ENCODE data around the gene COPB2. TPM values are rescaled to one million over a fixed set of nuclear protein-coding genes. Genes with fewer than 3 reads are reported as not detected.

The COPB2 gene
- polyA plus RNA-seq, 1 of the 3 experiments (the other 2 are of a cell fraction): 69.7 TPM

GRCh38 chr3:139307601-139308555 is 81.6 kb downstream of the COPB2 start:
- H3K27me3 ChIP-seq (ENCODE audit: insufficient read depth): no peaks in the 10 kb centered on the region
- no peak overlapping the region for H3K4me3 ChIP-seq (ENCODE audit: low read depth in 2 of 2, low read length in 1 of 2)
- no peak for TF ChIP-seq REST (IDR thresholded peaks at IDR 0.05; ENCODE audit: low read depth, low read length)
- TF ChIP-seq MAX (IDR thresholded peaks at IDR 0.05; ENCODE audit: low read depth): no peak
- no peak for TF ChIP-seq GATA2 (CRISPR knock-in tag; IDR thresholded peaks at IDR 0.05)
- no peak for TF ChIP-seq RCOR1 (IDR thresholded peaks at IDR 0.05; ENCODE audit: low read length)
- no peak for TF ChIP-seq ELF1 (IDR thresholded peaks at IDR 0.05)
- no peak for TF ChIP-seq FOXJ3 (CRISPR knock-in tag; IDR thresholded peaks at IDR 0.05)
- TF ChIP-seq POLR2AphosphoS5 (IDR thresholded peaks at IDR 0.05; ENCODE audit: low read depth, low read length): no peak
- TF ChIP-seq TCF12 (IDR thresholded peaks at IDR 0.05): no peak
- no peaks in the 10 kb centered on the region for H4K20me1 ChIP-seq (ENCODE audit: insufficient read depth)
- POLR2A ChIA-PET: no interaction called here
- no peaks in the 10 kb centered on the region for H3K79me2 ChIP-seq (ENCODE audit: insufficient read depth)
- no peaks in the 10 kb centered on the region for H3K9me2 ChIP-seq
- 77% methylated on average over 5 of the region's 6 CpGs for WGBS (ENCODE audit: low lambda C conversion rate)
- CTCF ChIA-PET: interaction anchor here (0.7 to 2.7 kb wide), 3 partner anchors 11 to 392 kb away, joined by 3 to 11 read pairs (median 9); no protein-coding TSS in a partner anchor
- H3K9ac ChIP-seq: no peak overlapping the region
- no peaks in the 10 kb centered on the region for H3K36me3 ChIP-seq (replicated peaks in 1 of 2; ENCODE audit: control insufficient read depth in 1 of 2, insufficient read depth in 2 of 2, low read length in 1 of 2)
- H3K4me2 ChIP-seq: peak overlapping the region; percentile 53
- H3F3A ChIP-seq (replicated peaks; ENCODE audit: insufficient read depth): peaks cover 25% of the 10 kb centered on the region
- H3K4me1 ChIP-seq (ENCODE audit: control insufficient read depth in 1 of 2, insufficient read depth in 2 of 2, low read depth in 1 of 2, low read length in 1 of 2): peaks cover 3 to 44% of the 10 kb centered on the region in 2 experiments; a peak in 3 of 4 replicates
- no peaks in the 10 kb centered on the region for H3K9me3 ChIP-seq
- H2AFZ ChIP-seq (ENCODE audit: low read depth): no peak overlapping the region
- no peak for DNase-seq
- peak overlapping the region in 1 of 2 experiments; percentile 63; a peak in 2 of 4 replicates for H3K27ac ChIP-seq (ENCODE audit: low read depth in 2 of 2, low read length in 1 of 2)

Small RNAs within 50 kb of the gene (small RNA-seq; reads per million reads assigned to genes)
- gene RF00026: 0 reads per million in 7 experiments

Other genes with a start within 250 kb of the COPB2 start
- gene MRPS22, start 45.6 kb downstream of the COPB2 start, polyA plus RNA-seq (2012; rRNA removed): 50.6 and 53.0 TPM in 2 replicates
- not detected in 2 replicates for gene RBP2, start 86.9 kb upstream of the COPB2 start, polyA plus RNA-seq (2012; rRNA removed)
- gene RBP1, start 150.1 kb upstream of the COPB2 start, polyA plus RNA-seq (2012; rRNA removed): 29.9 and 44.8 TPM in 2 replicates

All from SK-N-SH (cell line).